ENCODE data around the gene ZFAND3.

ZFAND3 gene

DNA sequence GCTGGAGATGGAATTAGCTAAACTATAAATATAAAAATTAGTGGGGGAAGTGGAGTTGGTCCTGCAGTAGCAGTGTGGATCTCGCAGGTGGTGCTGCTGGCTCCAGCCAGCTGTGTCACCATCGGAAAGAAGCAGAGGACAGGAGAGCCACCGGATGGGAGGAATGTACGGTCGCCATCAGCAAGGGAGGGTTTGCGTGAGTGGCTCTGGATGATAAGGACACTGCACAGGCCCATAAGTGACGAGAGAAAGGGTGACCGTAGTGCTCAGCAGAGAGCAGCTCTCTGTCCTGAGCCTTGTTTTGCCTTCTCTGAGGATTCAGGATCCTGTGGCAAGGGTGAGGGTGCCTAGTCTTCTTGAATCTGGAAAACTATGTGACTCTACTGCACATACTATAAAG is 378.7 kb downstream of the ZFAND3 start:
- POLR2A ChIA-PET: no interaction called here
- CTCF ChIA-PET: interaction anchor here (1.5 kb wide), 1 partner anchor 11 kb away, joined by 4 read pairs; no protein-coding TSS in a partner anchor
- DNase-seq (ENCODE audit: extremely low spot score): no peak
- no peak for TF ChIP-seq L3MBTL2 (conservative IDR thresholded peaks at IDR 0.05)
- no peak for TF ChIP-seq TARDBP (IDR thresholded peaks at IDR 0.05)
- no peak for TF ChIP-seq BHLHE40 (IDR thresholded peaks at IDR 0.05; ENCODE audit: borderline replicate concordance)
- TF ChIP-seq LEF1 (IDR thresholded peaks at IDR 0.05; ENCODE audit: borderline replicate concordance): no peak
- no peak for TF ChIP-seq SUZ12 (IDR thresholded peaks at IDR 0.05)
- TF ChIP-seq ELF4 (IDR thresholded peaks at IDR 0.05): no peak
- no peak for TF ChIP-seq FOXA1 (IDR thresholded peaks at IDR 0.05)
- TF ChIP-seq SP1 (IDR thresholded peaks at IDR 0.05): no peak
- no peak for TF ChIP-seq CTBP1 (IDR thresholded peaks at IDR 0.05; ENCODE audit: borderline replicate concordance)
- no peak for TF ChIP-seq NFRKB (IDR thresholded peaks at IDR 0.05)
- no peak for TF ChIP-seq HDGF (IDR thresholded peaks at IDR 0.05; ENCODE audit: borderline replicate concordance)
- TF ChIP-seq FOXM1 (IDR thresholded peaks at IDR 0.05; ENCODE audit: borderline replicate concordance): no peak
